ENCODE results near the gene ZBTB1.

ZBTB1 gene

DNA sequence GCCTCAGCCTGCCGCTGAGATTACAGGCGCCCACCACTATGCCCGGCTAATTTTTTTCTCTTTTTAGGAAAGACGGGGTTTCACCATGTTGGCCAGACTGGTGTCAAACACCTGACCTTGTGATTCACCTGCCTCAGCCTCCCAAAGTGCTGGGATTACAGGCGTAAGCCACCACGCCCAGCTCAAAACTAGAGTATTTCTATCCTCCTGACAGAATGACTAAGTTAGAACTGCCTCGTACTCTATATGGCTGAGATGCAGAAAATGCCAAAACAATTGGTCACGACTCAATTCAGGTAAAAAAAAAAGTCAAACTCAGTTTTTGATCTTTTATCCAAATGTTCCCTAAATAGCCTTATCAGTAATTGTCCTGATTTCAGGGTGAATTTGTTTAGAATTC lies 28.1 kb upstream of the ZBTB1 start:
- TF ChIP-seq, protein P1, sequence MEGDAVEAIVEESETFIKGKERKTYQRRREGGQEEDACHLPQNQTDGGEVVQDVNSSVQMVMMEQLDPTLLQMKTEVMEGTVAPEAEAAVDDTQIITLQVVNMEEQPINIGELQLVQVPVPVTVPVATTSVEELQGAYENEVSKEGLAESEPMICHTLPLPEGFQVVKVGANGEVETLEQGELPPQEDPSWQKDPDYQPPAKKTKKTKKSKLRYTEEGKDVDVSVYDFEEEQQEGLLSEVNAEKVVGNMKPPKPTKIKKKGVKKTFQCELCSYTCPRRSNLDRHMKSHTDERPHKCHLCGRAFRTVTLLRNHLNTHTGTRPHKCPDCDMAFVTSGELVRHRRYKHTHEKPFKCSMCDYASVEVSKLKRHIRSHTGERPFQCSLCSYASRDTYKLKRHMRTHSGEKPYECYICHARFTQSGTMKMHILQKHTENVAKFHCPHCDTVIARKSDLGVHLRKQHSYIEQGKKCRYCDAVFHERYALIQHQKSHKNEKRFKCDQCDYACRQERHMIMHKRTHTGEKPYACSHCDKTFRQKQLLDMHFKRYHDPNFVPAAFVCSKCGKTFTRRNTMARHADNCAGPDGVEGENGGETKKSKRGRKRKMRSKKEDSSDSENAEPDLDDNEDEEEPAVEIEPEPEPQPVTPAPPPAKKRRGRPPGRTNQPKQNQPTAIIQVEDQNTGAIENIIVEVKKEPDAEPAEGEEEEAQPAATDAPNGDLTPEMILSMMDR (IDR thresholded peaks at IDR 0.05; ENCODE audit: low read depth, low read length), result no peak
- DNase-seq (ENCODE audit: extremely low read depth, low read depth), result no peak

DNA sequence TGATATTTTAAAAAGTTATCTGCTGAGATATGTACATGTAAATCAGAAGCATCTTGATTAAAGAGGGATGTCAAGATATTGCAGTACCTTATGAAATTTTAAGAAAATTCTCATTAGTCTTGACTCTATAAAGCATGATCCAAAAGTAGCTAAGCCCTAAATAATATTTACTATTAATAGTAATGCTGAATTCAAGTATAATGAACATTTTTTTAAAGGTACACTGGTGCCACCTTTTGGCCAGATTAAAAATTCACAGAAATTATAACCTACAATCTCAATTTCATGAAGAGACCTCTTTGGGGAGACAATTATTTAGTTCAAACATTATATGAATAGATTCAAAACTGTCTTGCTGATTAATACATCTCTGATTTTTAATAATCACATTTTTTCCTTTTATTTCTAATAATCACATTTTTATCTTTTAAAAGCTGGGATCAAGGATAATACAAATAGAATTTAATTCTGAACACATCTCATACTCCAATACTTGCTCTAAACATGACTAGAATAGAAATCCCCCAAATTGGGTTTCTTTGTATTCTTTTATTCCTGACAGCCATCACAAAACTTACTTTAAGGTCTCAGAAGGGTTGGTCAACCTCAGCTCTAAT lies 25.8 kb upstream of the ZBTB1 start:
- DNase-seq (ENCODE audit: extremely low read depth, low read depth), result no peak
- TF ChIP-seq, protein P1 (IDR thresholded peaks at IDR 0.05; ENCODE audit: low read depth, low read length), result peak; percentile 25; the same call in 1 of the 2 replicates

DNA sequence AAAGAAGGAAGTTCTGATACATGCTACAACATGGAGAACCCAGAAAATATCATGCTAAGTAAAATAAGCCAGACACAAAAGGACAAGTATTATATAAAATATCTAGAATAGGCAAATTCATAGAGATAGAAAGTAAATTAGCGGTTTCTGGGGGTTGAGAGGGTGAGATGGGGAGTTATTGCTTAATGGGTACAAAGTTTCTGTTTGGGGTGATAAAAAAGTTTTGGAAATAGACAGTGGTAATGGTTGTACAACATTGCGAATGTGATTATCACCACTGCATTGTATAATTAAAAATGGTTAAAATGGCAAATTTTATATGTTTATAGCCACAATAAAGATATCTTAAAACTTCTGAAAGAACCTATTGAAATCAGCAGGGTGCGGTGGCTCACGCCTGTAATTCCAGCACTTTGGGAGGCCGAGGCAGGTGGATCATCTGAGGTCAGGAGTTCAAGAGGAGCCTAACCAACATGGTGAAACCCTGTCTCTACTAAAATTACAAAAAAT lies 15.9 kb upstream of the ZBTB1 start:
- TF ChIP-seq, protein P1 (IDR thresholded peaks at IDR 0.05; ENCODE audit: low read depth, low read length), result no peak

DNA sequence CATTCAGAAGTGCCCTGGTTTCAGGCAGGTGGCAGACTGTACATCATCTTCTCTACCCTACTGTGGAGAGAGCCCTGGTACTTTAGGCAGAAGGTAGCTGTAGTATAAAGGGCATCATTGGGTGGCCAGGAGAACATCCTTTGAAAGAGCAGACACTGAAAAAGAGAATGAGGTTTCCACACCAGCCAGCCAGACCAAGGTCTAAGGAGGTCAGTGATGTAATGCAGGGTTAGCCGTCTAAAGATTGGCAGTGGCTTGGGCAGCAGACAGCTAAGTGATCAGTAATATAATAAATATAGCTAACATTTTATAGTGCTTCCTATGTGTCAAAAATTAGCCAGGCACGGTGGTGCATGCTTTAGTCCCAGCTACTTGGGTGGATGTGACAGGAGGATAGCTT lies 12.9 kb upstream of the ZBTB1 start:
- TF ChIP-seq, protein P1 (IDR thresholded peaks at IDR 0.05; ENCODE audit: low read depth, low read length), result no peak
- DNase-seq (ENCODE audit: extremely low read depth, low read depth), result no peak

More for the DNA sequence above, 15.9 kb upstream of the ZBTB1 start:
- no peak for DNase-seq (ENCODE audit: extremely low read depth, low read depth)

- DNase-seq (ENCODE audit: extremely low read depth, low read depth), result no peak
- TF ChIP-seq, protein P1 (IDR thresholded peaks at IDR 0.05; ENCODE audit: low read depth, low read length), result no peak
Measured at GRCh38 chr14:64493455-64493854, 11.1 kb upstream of the ZBTB1 start.

DNA sequence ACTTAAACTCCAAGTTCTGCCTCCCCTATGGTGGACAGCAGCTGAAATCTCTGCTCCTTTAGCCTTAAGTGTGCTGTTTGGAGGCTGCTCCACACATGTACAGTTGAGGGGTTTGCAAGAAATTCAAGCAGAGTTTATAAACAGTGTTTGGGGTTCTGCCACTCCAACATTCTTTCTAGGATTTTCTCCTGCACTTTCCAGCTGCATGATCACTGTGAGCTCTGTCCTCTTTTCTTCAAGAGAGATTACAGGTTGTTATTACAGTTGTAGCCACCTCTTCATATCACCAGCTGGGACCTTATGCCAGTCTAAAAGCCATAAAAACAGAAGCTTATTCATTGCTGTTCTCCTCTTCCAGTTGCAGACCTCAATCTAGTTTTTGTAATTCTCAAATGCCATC lies 9.3 kb upstream of the ZBTB1 start:
- TF ChIP-seq, protein P1 (IDR thresholded peaks at IDR 0.05; ENCODE audit: low read depth, low read length), result no peak
- DNase-seq (ENCODE audit: extremely low read depth, low read depth), result no peak

GRCh38 chr14:64496764-64497163 lies 7.8 kb upstream of the ZBTB1 start:
- DNase-seq (ENCODE audit: extremely low read depth, low read depth), result no peak
- TF ChIP-seq, protein P1 (IDR thresholded peaks at IDR 0.05; ENCODE audit: low read depth, low read length), result no peak
